ENCODE data around the gene TBC1D16. TPM values are rescaled to one million over a fixed set of nuclear protein-coding genes. Genes with fewer than 3 reads are reported as not detected.
A peak's percentile ranks its signal among the peaks of the same experiment; 100 is the strongest.

The TBC1D16 gene
- total RNA-seq, 1 donor from 2014 or later: 21.7 TPM

- no peak overlapping the region for H3K4me3 ChIP-seq
- no peak for TF ChIP-seq CTCF (IDR thresholded peaks at IDR 0.05)
- ATAC-seq: peak; percentile 68
- peaks cover 32% of the 10 kb centered on the region for H3K4me1 ChIP-seq
- H3K27ac ChIP-seq: no peak overlapping the region
- peak; percentile 89 for DNase-seq
- no peaks in the 10 kb centered on the region for H3K27me3 ChIP-seq
- H3K36me3 ChIP-seq: no peaks in the 10 kb centered on the region
- intact Hi-C loops (cut with DNase I): no loop called here
- no peaks in the 10 kb centered on the region for H3K9me3 ChIP-seq
These were observed 4.8 kb downstream of the TBC1D16 start for GRCh38 chr17:80030730-80031410.

GRCh38 chr17:80029258-80029974 is 6.3 kb downstream of the TBC1D16 start:
- intact Hi-C loops (cut with DNase I): no loop called here
- Histone ChIP-seq H3K27ac (peak overlapping the region; percentile 72), H3K27me3 (no peaks in the 10 kb centered on the region), H3K9me3 (no peaks in the 10 kb centered on the region), H3K36me3 (no peaks in the 10 kb centered on the region), H3K4me3 (no peak overlapping the region), H3K4me1 (peaks cover 32% of the 10 kb centered on the region)
- DNase-seq (peak; percentile 85), ATAC-seq (peak; percentile 89)
- TF ChIP-seq CTCF (IDR thresholded peaks at IDR 0.05): no peak

- DNase-seq (no peak), ATAC-seq (no peak)
- H3K27me3 ChIP-seq: no peaks in the 10 kb centered on the region
- H3K4me3 ChIP-seq: no peak overlapping the region
- H3K36me3 ChIP-seq: no peaks in the 10 kb centered on the region
- H3K27ac ChIP-seq: no peak overlapping the region
- TF ChIP-seq CTCF (IDR thresholded peaks at IDR 0.05): no peak
- intact Hi-C loops (cut with DNase I): no loop called here
- H3K4me1 ChIP-seq: peaks cover 32% of the 10 kb centered on the region
- no peaks in the 10 kb centered on the region for H3K9me3 ChIP-seq
These were observed 7.6 kb downstream of the TBC1D16 start for GRCh38 chr17:80028030-80028429.

- DNase-seq (no peak), ATAC-seq (no peak)
- Histone ChIP-seq H3K27ac (no peak overlapping the region), H3K36me3 (no peaks in the 10 kb centered on the region), H3K4me3 (no peak overlapping the region), H3K27me3 (no peaks in the 10 kb centered on the region), H3K4me1 (peaks cover 32% of the 10 kb centered on the region), H3K9me3 (no peaks in the 10 kb centered on the region)
- intact Hi-C loops (cut with DNase I): no loop called here
- TF ChIP-seq CTCF (IDR thresholded peaks at IDR 0.05): no peak
These were observed 8.6 kb downstream of the TBC1D16 start for GRCh38 chr17:80027043-80027435.

- Histone ChIP-seq H3K9me3 (no peaks in the 10 kb centered on the region), H3K36me3 (no peaks in the 10 kb centered on the region), H3K4me3 (no peak overlapping the region), H3K27ac (no peak overlapping the region), H3K4me1 (peaks cover 32% of the 10 kb centered on the region), H3K27me3 (no peaks in the 10 kb centered on the region)
- intact Hi-C loops (cut with DNase I): no loop called here
- peak; percentile 6 for ATAC-seq
- no peak for DNase-seq
- TF ChIP-seq CTCF (IDR thresholded peaks at IDR 0.05): no peak
These were observed 9.2 kb downstream of the TBC1D16 start for GRCh38 chr17:80026359-80027042.
